H1 (cell line): ENCODE results near the gene DCAF6.

Experiments
- CHD2 ChIP-seq: IDR thresholded peaks from 2 replicates; pipeline ENCODE4 v1.6.1; 2012; ENCODE audit warnings: low read length, improper control_type of control experiment
- PHF8 ChIP-seq: fragments of 200-600 bp; sonication (generic); conservative IDR thresholded peaks from 2 replicates; pipeline ENCODE4 v1.7.1; 2012; ENCODE audit warnings: low read depth, mild to moderate bottlenecking, inconsistent platforms, low read length, moderate library complexity
- POLR2AphosphoS5 ChIP-seq: IDR thresholded peaks from 2 replicates; pipeline ENCODE4 v1.6.1; 2011; ENCODE audit warnings: low read depth, low read length

GRCh38 chr1:168104535-168104934, 168.1 kb downstream of the DCAF6 start:
- no peak for TF ChIP-seq POLR2AphosphoS5
- no peak for TF ChIP-seq CHD2
- no peak for TF ChIP-seq PHF8
